GM20431 (cell line): ENCODE results near the gene KANSL3.
"Not testable (repeated sequence)": the region's sequence is repeated elsewhere in the genome, so short reads cannot be mapped to it uniquely, and the experiment has no call there.

Experiments
- in situ Hi-C: fragments of 300-500 bp; cut with MseI, MboI; formaldehyde crosslinking; loops from one replicate; pipeline ENCODE4 v1.15.0; 2020; ENCODE audit warnings: low sequenced_read_pairs; ENCODE audit not compliant: unreplicated experiment

The KANSL3 gene

GRCh38 chr2:96656540-96656939, 18.4 kb upstream of the KANSL3 start:
- in situ Hi-C loops, result no loop called here

DNA sequence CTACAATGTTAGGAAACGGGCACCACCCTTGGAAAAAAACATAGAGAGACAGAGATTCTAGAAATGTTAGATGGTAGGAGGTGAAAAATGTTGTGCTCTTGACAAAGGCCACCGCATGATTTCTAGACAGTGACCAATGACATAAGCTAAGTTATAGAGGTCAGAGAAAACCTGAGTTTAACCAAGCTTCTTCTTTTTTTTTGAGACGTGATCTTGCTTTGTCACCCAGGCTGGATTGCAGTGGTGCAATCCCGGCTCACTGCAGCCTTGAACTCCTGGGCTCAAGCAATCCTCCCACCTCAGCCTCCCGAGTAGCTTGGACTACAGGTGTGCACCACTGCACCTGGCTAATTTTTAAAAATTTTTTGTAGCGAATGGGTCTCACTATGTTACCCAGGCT, 17.4 kb upstream of the KANSL3 start:
- in situ Hi-C loops, result no loop called here

- in situ Hi-C loops, result not testable (repeated sequence)
Observed at GRCh38 chr2:96654791-96655190, 16.7 kb upstream of the KANSL3 start.

GRCh38 chr2:96651793-96652192, 13.7 kb upstream of the KANSL3 start:
- in situ Hi-C loops, result no loop called here

GRCh38 chr2:96649342-96649741, 11.2 kb upstream of the KANSL3 start:
- in situ Hi-C loops, result no loop called here

GRCh38 chr2:96648306-96648930, 10.3 kb upstream of the KANSL3 start:
- in situ Hi-C loops, result no loop called here

- in situ Hi-C loops, result no loop called here
Observed at GRCh38 chr2:96647681-96648080, 9.6 kb upstream of the KANSL3 start.

GRCh38 chr2:96642564-96643360, 4.7 kb upstream of the KANSL3 start, which contains the start of gene FER1L5:
TSS of gene FER1L5 (plus strand) at chr2:96642764. CDS start at chr2:96642837, 73 bp downstream.
- in situ Hi-C loops, result no loop called here

DNA sequence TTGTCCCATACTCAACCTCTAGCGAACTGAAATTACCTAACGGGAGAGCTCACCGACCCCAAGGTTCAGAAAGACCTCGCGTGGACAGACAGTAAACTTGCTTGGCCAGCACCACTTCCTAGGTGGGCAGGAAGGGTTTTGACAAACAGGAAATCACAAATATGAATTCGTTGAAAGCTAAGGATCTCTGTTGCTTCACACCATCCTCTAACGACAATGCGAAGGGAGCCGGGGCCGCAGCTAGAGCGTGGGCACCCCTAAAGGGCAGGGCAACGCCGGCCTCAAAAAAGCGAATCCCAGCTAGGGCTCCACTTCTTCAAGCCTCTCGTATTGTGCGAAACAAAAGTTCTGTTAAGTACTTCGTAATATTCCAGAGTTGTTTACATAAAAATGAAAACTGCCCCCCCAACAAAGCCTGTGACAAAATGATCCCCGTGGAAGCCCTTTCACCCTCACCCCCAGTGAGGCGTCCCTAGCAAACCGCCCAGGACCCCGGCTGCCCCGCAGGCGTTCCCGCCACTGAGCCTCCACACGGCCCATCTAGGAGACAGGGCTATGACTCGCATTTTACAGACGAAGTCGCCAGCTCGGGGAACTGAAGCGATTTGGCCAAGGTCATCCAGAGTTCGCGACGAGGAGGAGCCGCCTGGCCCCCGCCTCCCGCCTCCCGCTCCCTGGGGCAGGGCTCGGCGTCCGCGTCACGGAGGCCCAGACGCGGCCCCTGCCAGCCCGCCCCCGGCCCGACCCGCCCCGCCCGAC, 548 bp downstream of the KANSL3 start:
- in situ Hi-C loops, result no loop called here

- in situ Hi-C loops, result no loop called here
Observed at GRCh38 chr2:96636551-96637171, 1.5 kb downstream of the KANSL3 start.

DNA sequence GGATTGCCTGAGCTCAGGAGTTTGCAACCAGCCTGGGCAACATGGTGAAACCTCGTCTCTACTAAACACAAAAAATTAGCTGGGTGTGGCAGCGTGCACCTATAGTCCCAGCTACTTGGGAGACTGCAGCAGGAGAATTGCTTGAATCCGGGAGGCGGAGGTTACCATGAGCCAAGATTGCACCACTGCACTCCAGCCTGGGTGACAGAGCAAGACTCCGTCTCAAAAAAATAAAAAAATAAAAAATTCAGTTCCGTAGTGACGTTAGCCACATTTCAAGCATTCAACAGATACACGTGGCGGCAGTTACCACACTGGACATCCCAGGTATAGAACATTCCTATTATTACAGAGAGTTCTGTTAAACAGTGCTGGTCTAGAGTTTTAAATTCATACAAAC, 4.5 kb downstream of the KANSL3 start:
- in situ Hi-C loops, result no loop called here

DNA sequence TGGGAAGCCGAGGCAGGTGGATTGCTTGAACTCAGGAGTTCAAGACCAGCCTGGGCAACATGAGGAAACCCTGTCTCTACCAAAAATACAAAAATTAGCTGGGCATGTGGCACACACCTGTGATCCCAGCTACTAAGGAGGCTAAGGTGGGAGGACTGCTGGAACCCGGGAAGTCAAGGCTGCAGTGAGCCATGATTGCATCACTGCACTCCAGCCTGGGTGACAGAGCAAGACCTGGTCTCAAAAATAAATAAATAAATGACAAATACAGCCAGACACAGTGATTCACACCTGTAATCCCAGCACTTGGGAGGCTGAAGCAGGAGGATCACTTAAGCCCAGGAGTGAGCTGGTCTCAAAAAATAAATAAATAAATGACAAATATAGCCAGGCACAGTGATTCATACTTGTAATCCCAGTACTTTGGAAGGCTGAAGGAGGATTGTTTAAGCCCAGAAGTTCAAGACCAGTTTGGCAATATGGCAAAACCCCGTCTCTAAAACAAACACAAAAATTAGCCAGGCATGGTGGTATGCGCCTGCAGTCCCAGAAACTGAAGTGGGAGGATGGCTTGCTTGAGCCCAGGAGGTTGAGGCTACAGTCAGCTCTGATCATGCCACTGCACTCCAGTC, 6.2 kb downstream of the KANSL3 start:
- in situ Hi-C loops, result no loop called here

- in situ Hi-C loops, result no loop called here
Observed at GRCh38 chr2:96626553-96626942, 11.6 kb downstream of the KANSL3 start.

GRCh38 chr2:96625571-96626552, 12.2 kb downstream of the KANSL3 start:
- in situ Hi-C loops, result no loop called here

GRCh38 chr2:96623116-96623515, 15.0 kb downstream of the KANSL3 start:
- in situ Hi-C loops, result no loop called here

DNA sequence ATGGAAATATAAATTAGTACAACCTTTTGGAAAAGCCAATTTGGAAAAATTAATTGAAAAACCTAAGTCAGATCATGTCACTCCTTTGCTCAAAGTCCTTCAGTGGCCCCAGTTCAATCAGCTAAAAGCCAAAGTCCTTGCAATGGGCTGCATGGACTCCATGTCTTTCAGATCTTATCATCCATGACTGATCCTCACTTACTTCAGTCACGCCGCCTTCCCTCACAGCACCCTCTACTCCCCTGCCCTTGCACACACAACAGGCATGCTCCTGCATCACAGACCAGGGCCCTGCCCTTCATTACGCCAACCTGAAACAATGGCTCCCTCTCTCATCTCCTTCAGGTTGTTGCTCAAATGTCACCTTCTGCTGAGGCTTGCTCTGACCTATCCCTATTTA, 15.6 kb downstream of the KANSL3 start:
- in situ Hi-C loops, result no loop called here

DNA sequence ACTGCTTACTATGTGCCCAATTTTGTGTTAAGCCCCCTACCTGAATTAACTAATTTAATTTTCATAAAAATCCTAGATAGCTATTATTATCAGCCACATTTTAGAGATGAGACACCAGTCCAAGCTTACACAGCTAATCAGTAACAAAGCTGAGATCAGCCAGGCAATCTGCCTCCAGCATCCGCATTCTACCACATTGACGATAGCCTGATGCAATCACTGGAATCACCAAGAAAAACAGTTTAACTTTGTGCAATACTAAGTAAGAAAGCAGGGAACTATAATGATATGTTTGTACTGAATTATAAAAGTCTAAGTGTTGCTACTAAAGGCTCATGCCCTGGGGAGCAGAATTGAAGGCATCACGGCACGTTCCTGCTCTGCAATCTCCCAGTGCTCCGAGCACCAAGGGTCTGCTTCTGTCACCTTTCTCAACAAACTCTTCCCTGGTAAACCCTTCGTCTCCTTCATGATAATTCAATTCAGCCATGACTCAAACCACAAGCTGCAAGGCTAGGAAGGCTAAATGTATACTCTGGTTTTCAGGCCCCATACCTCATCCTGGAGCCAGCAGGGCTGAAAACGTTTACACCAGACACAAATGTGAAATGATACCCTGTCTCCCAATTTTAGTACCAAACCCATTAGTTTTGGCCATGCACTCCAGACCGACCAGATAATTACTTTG, 19.4 kb downstream of the KANSL3 start:
- in situ Hi-C loops, result no loop called here

GRCh38 chr2:96617012-96617411, 21.1 kb downstream of the KANSL3 start:
- in situ Hi-C loops, result no loop called here
